Stomach (tissue), 9 donors: ENCODE measurements around the gene PLIN5. TPM values are rescaled to one million over a fixed set of nuclear protein-coding genes. Genes with fewer than 3 reads are reported as not detected.

Experiments used
- DNase-seq, 2 donors: peaks; one replicate each; pipeline versions ENCODE4 v3.0.0 to v3.0.0-alpha.2; 2013 to 2019
- H3K27ac ChIP-seq, 5 donors: fragments of 200-600 bp in 4 of 5; sonication (generic) in 4 of 5; one replicate each; pipeline ENCODE4 v1.5.1; 2013 to 2019; ENCODE audit warnings: mild to moderate bottlenecking in 1 of 5, moderate library complexity in 1 of 5
- H3K27me3 ChIP-seq, 3 donors: fragments of 200-600 bp; sonication (generic); one replicate each; pipeline ENCODE4 v1.5.1; 2017 to 2019; ENCODE audit warnings: mixed run types in 1 of 3
- H3K36me3 ChIP-seq, 4 donors: fragments of 200-600 bp; sonication (generic); 1 replicate in 3 of 4; 2 replicates in 1 of 4; pipeline ENCODE4 v1.5.1; 2016 to 2019
- H3K4me1 ChIP-seq, 4 donors: fragments of 200-600 bp; sonication (generic); one replicate each; pipeline ENCODE4 v1.5.1; 2016 to 2019
- H3K4me3 ChIP-seq, 4 donors: fragments of 200-600 bp; sonication (generic) in 3 of 4; one replicate each; pipeline ENCODE4 v1.5.1; 2016 to 2019; ENCODE audit warnings: mild to moderate bottlenecking in 1 of 4
- H3K9me3 ChIP-seq, 4 donors: fragments of 200-600 bp; sonication (generic); one replicate each; pipeline ENCODE4 v1.5.1; 2016 to 2019
- CTCF ChIP-seq, 7 experiments: fragments of 450-650 bp in 4 of 7; fragments of 200-600 bp in 3 of 7; sonication (generic) in 3 of 7; IDR thresholded peaks; one replicate each; pipeline ENCODE4 v1.5.1; 2016 to 2019; ENCODE audit warnings: antibody characterized with exemption in 7 of 7, control low read depth in 2 of 7, mild to moderate bottlenecking in 1 of 7
- EP300 ChIP-seq: sonication (generic); formaldehyde crosslinking; IDR thresholded peaks from one replicate; pipeline ENCODE4 v1.6.1; 2017; ENCODE audit warnings: antibody characterized with exemption
- POLR2A ChIP-seq, 4 donors: fragments of 450-650 bp; IDR thresholded peaks; one replicate each; pipeline ENCODE4 v1.6.1; 2016; ENCODE audit warnings: antibody characterized with exemption in 4 of 4, control low read depth in 2 of 4, mild to moderate bottlenecking in 1 of 4, moderate library complexity in 1 of 4
- POLR2AphosphoS5 ChIP-seq, 3 donors: sonication (generic); formaldehyde crosslinking; IDR thresholded peaks; one replicate each; pipeline ENCODE4 v1.6.1; 2016; ENCODE audit warnings: antibody characterized with exemption in 3 of 3
- WGBS, 5 donors: extraction: QIAGEN DNeasy Blood & Tissue Kit in 3 of 5; methylation state at CpG; one replicate each; pipeline versions ENCODE4 v1.1.5 to v1.1.7; 2013 to 2018; 5-methylcytosine and 5-hydroxymethylcytosine counted together
- intact Hi-C: fragments of 100-400 bp; cut with DNase I; formaldehyde crosslinking; loops from one replicate; pipeline ENCODE4 v1.15.1; 2023; ENCODE audit warnings: low total_unique reads
- polyA plus RNA-seq, 3 donors: library from polyadenylated mRNA; stranded (reverse); fragments of 200-250 nt; gene quantifications; one replicate each; pipeline ENCODE4 v1.2.3, GENCODE V29; 2013
- total RNA-seq, 5 donors: library from RNA; depleted of rRNA; stranded (reverse); fragments of >200 nt; gene quantifications; one replicate each; pipeline versions ENCODE4 v1.1.0 to v1.2.3, GENCODE V29; 2014 to 2016
- donor health status: healthy with polysubstance abuse.
- donor health status: Bipolar disorder and iron deficiency.
- donor health status: healthy.

The PLIN5 gene
- total and polyA plus RNA-seq, 8 donors, result 1.4 to 114 (median 31.6) TPM

- WGBS, 5 donors, result 73 to 81% (median 77%) methylated on average over 10 to 12 of the region's 12 CpGs
- intact Hi-C loops, result no loop called here
- DNase-seq, result peak in 1 of 2 donors; percentile 42
- Histone ChIP-seq H3K4me3 (no peak overlapping the region), H3K27ac (no peak overlapping the region), H3K9me3 (no peaks in the 10 kb centered on the region), H3K27me3 (no peaks in the 10 kb centered on the region), H3K4me1 (no peaks in the 10 kb centered on the region), H3K36me3 (peaks cover 65 to 94% (median 93%) of the 10 kb centered on the region in 4 donors)
- TF ChIP-seq EP300 (no peak), CTCF (IDR thresholded peaks at IDR 0.05) (peak in 2 of 7 experiments; percentile 23 to 25)
Measured at GRCh38 chr19:4495471-4495870, 39.6 kb downstream of the PLIN5 start.

- no peaks in the 10 kb centered on the region for H3K4me1 ChIP-seq
- no peak overlapping the region for H3K27ac ChIP-seq
- H3K4me3 ChIP-seq, result no peak overlapping the region
- TF ChIP-seq POLR2AphosphoS5 (IDR thresholded peaks at IDR 0.05) (no peak), POLR2A (IDR thresholded peaks at IDR 0.05) (no peak), CTCF (IDR thresholded peaks at IDR 0.05) (no peak)
- no peak for DNase-seq
- 94 to 98% (median 95%) methylated on average over 8 of the region's 8 CpGs for WGBS, 5 donors
- H3K27me3 ChIP-seq, result no peaks in the 10 kb centered on the region
- intact Hi-C loops, result no loop called here
- no peaks in the 10 kb centered on the region for H3K9me3 ChIP-seq
- H3K36me3 ChIP-seq, result peaks cover 68 to 95% (median 93%) of the 10 kb centered on the region in 4 donors
Measured at GRCh38 chr19:4494691-4495064, 40.3 kb downstream of the PLIN5 start.

- no peaks in the 10 kb centered on the region for H3K4me1 ChIP-seq
- 93 to 97% (median 96%) methylated on average over 50 to 61 of the region's 61 CpGs for WGBS, 5 donors
- no peak for DNase-seq
- intact Hi-C loops, result no loop called here
- no peak overlapping the region for H3K27ac ChIP-seq
- H3K9me3 ChIP-seq, result no peaks in the 10 kb centered on the region
- peaks cover 68 to 95% (median 93%) of the 10 kb centered on the region in 4 donors for H3K36me3 ChIP-seq
- TF ChIP-seq POLR2AphosphoS5 (IDR thresholded peaks at IDR 0.05) (no peak), EP300 (no peak), CTCF (IDR thresholded peaks at IDR 0.05) (no peak), POLR2A (IDR thresholded peaks at IDR 0.05) (no peak)
- no peaks in the 10 kb centered on the region for H3K27me3 ChIP-seq
- H3K4me3 ChIP-seq, result no peak overlapping the region
Measured at GRCh38 chr19:4493929-4494690, 40.9 kb downstream of the PLIN5 start.

GRCh38 chr19:4493104-4493928 is 41.7 kb downstream of the PLIN5 start:
- intact Hi-C loops, result no loop called here
- Histone ChIP-seq H3K9me3 (no peaks in the 10 kb centered on the region), H3K36me3 (peaks cover 69 to 95% (median 93%) of the 10 kb centered on the region in 4 donors), H3K27me3 (no peaks in the 10 kb centered on the region), H3K4me3 (no peak overlapping the region), H3K4me1 (no peaks in the 10 kb centered on the region), H3K27ac (no peak overlapping the region)
- 92 to 96% (median 94%) methylated on average over 31 to 41 of the region's 41 CpGs for WGBS, 5 donors
- no peak for DNase-seq
- TF ChIP-seq CTCF (IDR thresholded peaks at IDR 0.05) (no peak), POLR2A (IDR thresholded peaks at IDR 0.05) (no peak), POLR2AphosphoS5 (IDR thresholded peaks at IDR 0.05) (no peak), EP300 (no peak)
